OCI-LY1 (cell line): ENCODE results near the gene LCN1.

Experiments used
- EZH2 ChIP-seq: fragments of 200-600 bp; sonication (generic), shearing (Covaris generic); IDR thresholded peaks from 2 replicates; pipeline ENCODE4 v1.8.0; 2017; ENCODE audit warnings: borderline replicate concordance, mixed run types, mild to moderate bottlenecking, antibody characterized with exemption, low read length, moderate library complexity, mixed read lengths
- TF ChIP-seq, protein P1 (sequence below): fragments of 200-600 bp; sonication (generic), shearing (Covaris generic); IDR thresholded peaks from 2 replicates; pipeline ENCODE4 v1.5.1; 2017; ENCODE audit warnings: mild to moderate bottlenecking, antibody characterized with exemption, low read length, moderate library complexity, mixed read lengths

DNA sequence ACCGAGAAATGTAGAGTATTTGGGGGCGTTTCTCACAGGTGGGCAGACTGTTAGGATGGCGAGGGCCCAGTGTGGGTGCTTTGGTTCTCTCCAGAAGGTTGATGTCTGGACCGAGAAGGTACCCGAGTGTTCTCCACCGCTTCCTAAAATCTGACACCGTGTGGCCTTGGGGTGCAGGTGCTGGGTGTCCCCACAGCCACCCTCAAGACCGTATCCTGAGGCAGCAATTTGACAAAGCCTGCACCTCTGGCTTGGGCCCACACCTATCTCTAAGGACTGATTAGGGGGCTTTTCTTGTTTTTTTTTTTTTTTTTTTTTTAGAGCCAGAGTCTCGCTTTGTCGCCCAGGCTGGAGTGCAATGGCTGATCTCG lies 40.3 kb upstream of the LCN1 start:
- TF ChIP-seq, protein P1, sequence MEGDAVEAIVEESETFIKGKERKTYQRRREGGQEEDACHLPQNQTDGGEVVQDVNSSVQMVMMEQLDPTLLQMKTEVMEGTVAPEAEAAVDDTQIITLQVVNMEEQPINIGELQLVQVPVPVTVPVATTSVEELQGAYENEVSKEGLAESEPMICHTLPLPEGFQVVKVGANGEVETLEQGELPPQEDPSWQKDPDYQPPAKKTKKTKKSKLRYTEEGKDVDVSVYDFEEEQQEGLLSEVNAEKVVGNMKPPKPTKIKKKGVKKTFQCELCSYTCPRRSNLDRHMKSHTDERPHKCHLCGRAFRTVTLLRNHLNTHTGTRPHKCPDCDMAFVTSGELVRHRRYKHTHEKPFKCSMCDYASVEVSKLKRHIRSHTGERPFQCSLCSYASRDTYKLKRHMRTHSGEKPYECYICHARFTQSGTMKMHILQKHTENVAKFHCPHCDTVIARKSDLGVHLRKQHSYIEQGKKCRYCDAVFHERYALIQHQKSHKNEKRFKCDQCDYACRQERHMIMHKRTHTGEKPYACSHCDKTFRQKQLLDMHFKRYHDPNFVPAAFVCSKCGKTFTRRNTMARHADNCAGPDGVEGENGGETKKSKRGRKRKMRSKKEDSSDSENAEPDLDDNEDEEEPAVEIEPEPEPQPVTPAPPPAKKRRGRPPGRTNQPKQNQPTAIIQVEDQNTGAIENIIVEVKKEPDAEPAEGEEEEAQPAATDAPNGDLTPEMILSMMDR, result no peak
- TF ChIP-seq EZH2, result no peak
